HepG2 (cell line): ENCODE data around the gene CMTM8. TPM values are rescaled to one million over a fixed set of nuclear protein-coding genes. Genes with fewer than 3 reads are reported as not detected.
A peak's percentile ranks its signal among the peaks of the same experiment; 100 is the strongest.

Experiments
- CBX5 ChIP-seq: sonication (generic); formaldehyde crosslinking; IDR thresholded peaks from 2 replicates; pipeline ENCODE4 v1.4.0; 2020; ENCODE audit warnings: missing genetic modification reagents, borderline replicate concordance
- ERF ChIP-seq: IDR thresholded peaks from 2 replicates; pipeline ENCODE4 v1.6.1; 2018; ENCODE audit warnings: missing biosample characterization, missing genetic modification reagents
- HOXA3 ChIP-seq: sonication (generic); formaldehyde crosslinking; IDR thresholded peaks from 2 replicates; pipeline ENCODE4 v1.5.0; 2020; ENCODE audit warnings: missing genetic modification reagents
- JUND ChIP-seq: sonication (generic); formaldehyde crosslinking; IDR thresholded peaks from 2 replicates; pipeline ENCODE4 v1.8.0; 2022; ENCODE audit warnings: mild to moderate bottlenecking, missing genetic modification reagents
- KDM5A ChIP-seq: fragments of 200-600 bp; sonication (generic); IDR thresholded peaks from 2 replicates; pipeline ENCODE4 v1.7.0; 2018; ENCODE audit warnings: antibody characterized with exemption, mild to moderate bottlenecking, low read length, borderline replicate concordance
- MEIS1 ChIP-seq: sonication (generic); formaldehyde crosslinking; IDR thresholded peaks from 2 replicates; pipeline ENCODE4 v1.9.0; 2021; ENCODE audit warnings: mild to moderate bottlenecking, missing genetic modification reagents, moderate library complexity, borderline replicate concordance
- MXD4 ChIP-seq: IDR thresholded peaks from 2 replicates; pipeline ENCODE4 v1.6.1; 2016; ENCODE audit warnings: mild to moderate bottlenecking, missing biosample characterization, missing genetic modification reagents
- RCOR2 ChIP-seq: IDR thresholded peaks from 2 replicates; pipeline ENCODE4 v1.6.1; 2016; ENCODE audit warnings: missing biosample characterization, missing genetic modification reagents
- SMARCC2 ChIP-seq: fragments of 450-650 bp; IDR thresholded peaks from 2 replicates; pipeline ENCODE4 v1.6.1; 2017; ENCODE audit warnings: antibody characterized with exemption, mild to moderate bottlenecking
- TSC22D2 ChIP-seq: sonication (generic); formaldehyde crosslinking; IDR thresholded peaks from 2 replicates; pipeline ENCODE4 v1.5.1; 2020; ENCODE audit warnings: missing genetic modification reagents, mild to moderate bottlenecking, borderline replicate concordance
- ZBTB20 ChIP-seq: sonication (generic); formaldehyde crosslinking; IDR thresholded peaks from 2 replicates; pipeline ENCODE4 v1.8.1; 2023; ENCODE audit warnings: missing genetic modification reagents, low read depth, mild to moderate bottlenecking, borderline replicate concordance
- ZFP62 ChIP-seq: sonication (generic); formaldehyde crosslinking; IDR thresholded peaks from 2 replicates; pipeline ENCODE4 v1.4.0; 2020; ENCODE audit warnings: missing genetic modification reagents
- ZNF232 ChIP-seq: sonication (generic); formaldehyde crosslinking; IDR thresholded peaks from 2 replicates; pipeline ENCODE4 v1.4.0; 2020; ENCODE audit warnings: missing genetic modification reagents, borderline replicate concordance
- ZNF556 ChIP-seq: sonication (generic); formaldehyde crosslinking; IDR thresholded peaks from 2 replicates; pipeline ENCODE4 v1.4.0; 2020; ENCODE audit warnings: mild to moderate bottlenecking, missing genetic modification reagents, borderline replicate concordance
- ZNF644 ChIP-seq: IDR thresholded peaks from 2 replicates; pipeline ENCODE4 v1.6.1; 2016; ENCODE audit warnings: low read depth
- ZNF652 ChIP-seq: IDR thresholded peaks from 2 replicates; pipeline ENCODE4 v1.6.1; 2016; ENCODE audit warnings: low read depth, borderline replicate concordance
- ZNF674 ChIP-seq: sonication (generic); formaldehyde crosslinking; IDR thresholded peaks from 2 replicates; pipeline ENCODE4 v1.5.0; 2020; ENCODE audit warnings: low read depth, mild to moderate bottlenecking, missing genetic modification reagents
- ZNF749 ChIP-seq: sonication (generic); formaldehyde crosslinking; IDR thresholded peaks from 2 replicates; pipeline ENCODE4 v1.8.0; 2022; ENCODE audit warnings: mild to moderate bottlenecking, missing genetic modification reagents, moderate library complexity, borderline replicate concordance
- ZSCAN29 ChIP-seq: sonication (generic); formaldehyde crosslinking; conservative IDR thresholded peaks from 2 replicates; pipeline ENCODE4 v1.4.0; 2020; ENCODE audit warnings: mild to moderate bottlenecking, missing genetic modification reagents
- polyA plus RNA-seq, 8 experiments: library from polyadenylated mRNA; depleted of rRNA in 3 of 8; stranded (reverse) in 7 of 8; unstranded in 1 of 8; fragments of >200 nt; fragmentation: Illumina TruSeq in 4 of 8; extraction: Trizol in 4 of 8; gene quantifications; 2 replicates each; pipeline versions ENCODE4 v1.2.1 to v1.2.3, GENCODE V29; 2011 to 2016; ENCODE audit warnings: low read depth in 4 of 8, missing spikeins in 1 of 8, mixed read lengths in 1 of 8; ENCODE audit not compliant: insufficient read depth in 1 of 8
- total RNA-seq, 5 experiments: library from RNA; depleted of rRNA; stranded (reverse); fragments of >200 nt; fragmentation: Illumina TruSeq; extraction: Trizol; gene quantifications; 2 replicates each; pipeline ENCODE4 v1.2.3, GENCODE V29; 2016; ENCODE audit warnings: low read depth in 1 of 5
- TF ChIP-seq, protein P1 (sequence below): sonication (generic); formaldehyde crosslinking; IDR thresholded peaks from 2 replicates; pipeline ENCODE4 v1.5.0; 2020; ENCODE audit warnings: missing genetic modification reagents
- TF ChIP-seq, protein P2 (sequence below): sonication (generic); formaldehyde crosslinking; conservative IDR thresholded peaks from 2 replicates; pipeline ENCODE4 v1.4.0; 2020; ENCODE audit warnings: missing genetic modification reagents
- TF ChIP-seq, protein P3 (sequence below): sonication (generic); formaldehyde crosslinking; IDR thresholded peaks from 2 replicates; pipeline ENCODE4 v1.5.0; 2020; ENCODE audit warnings: mild to moderate bottlenecking, missing genetic modification reagents, borderline replicate concordance
- TF ChIP-seq, protein P4 (sequence below): sonication (generic); formaldehyde crosslinking; IDR thresholded peaks from 2 replicates; pipeline ENCODE4 v1.4.0; 2020; ENCODE audit warnings: missing genetic modification reagents

Gene CMTM8
- total and polyA plus RNA-seq, 2 of the 13 experiments (the other 11 are each of a cell fraction or from before 2014, with no cell fraction given) = 8.9 to 15.8 TPM

DNA sequence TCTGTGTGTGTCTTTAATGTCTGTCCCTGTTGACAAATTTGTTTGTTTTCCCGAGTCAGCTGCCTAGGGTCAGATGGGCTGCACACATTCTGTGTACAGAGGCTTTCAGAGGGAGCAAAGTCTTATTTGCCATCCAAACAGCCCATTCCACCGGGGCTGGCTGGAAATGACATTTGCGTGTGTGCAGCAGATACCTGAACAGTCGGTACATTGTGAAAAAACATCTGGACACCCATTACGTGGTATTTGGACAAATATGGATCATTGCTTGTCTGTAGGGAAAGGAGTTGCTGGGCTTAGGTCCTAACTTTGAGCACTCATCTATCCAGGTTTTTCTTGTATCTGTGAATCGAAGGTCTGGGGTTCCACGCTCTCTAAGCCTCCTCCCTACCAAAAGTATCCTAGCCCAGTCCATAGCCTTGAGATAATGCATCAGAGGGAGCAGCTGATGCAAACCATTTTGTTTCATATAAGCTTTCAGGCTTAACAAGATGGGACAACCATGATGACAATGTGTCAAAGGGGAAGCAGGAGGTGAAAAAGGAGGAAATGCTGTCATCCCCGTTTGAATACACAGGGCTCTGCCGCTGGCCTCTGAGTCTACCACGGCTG is 22.2 kb upstream of the CMTM8 start (continued):
- TF ChIP-seq, protein P1, sequence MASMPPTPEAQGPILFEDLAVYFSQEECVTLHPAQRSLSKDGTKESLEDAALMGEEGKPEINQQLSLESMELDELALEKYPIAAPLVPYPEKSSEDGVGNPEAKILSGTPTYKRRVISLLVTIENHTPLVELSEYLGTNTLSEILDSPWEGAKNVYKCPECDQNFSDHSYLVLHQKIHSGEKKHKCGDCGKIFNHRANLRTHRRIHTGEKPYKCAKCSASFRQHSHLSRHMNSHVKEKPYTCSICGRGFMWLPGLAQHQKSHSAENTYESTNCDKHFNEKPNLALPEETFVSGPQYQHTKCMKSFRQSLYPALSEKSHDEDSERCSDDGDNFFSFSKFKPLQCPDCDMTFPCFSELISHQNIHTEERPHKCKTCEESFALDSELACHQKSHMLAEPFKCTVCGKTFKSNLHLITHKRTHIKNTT (CRISPR knock-in tag) = no peak
- TF ChIP-seq ZNF749 (CRISPR knock-in tag) (peak; percentile 61; the same call in 1 of the 2 replicates), MXD4 (0 out of 2 replicates have a peak, but pooled peaks have one; percentile 70), MEIS1 (CRISPR knock-in tag) (peak; percentile 97), ERF (CRISPR knock-in tag) (peak; percentile 97), TSC22D2 (CRISPR knock-in tag) (peak; percentile 48; the same call in 1 of the 2 replicates), KDM5A (peak; percentile 11; the same call in 1 of the 2 replicates), CBX5 (CRISPR knock-in tag) (peak; percentile 95; the same call in 1 of the 2 replicates), ZBTB20 (CRISPR knock-in tag) (peak; percentile 89; the same call in 1 of the 2 replicates), ZNF556 (CRISPR knock-in tag) (no peak; the same call in 1 of the 2 replicates), ZFP62 (CRISPR knock-in tag) (no peak), SMARCC2 (peak; percentile 86; the same call in 1 of the 2 replicates), HOXA3 (CRISPR knock-in tag) (peak; percentile 86), ZSCAN29 (CRISPR knock-in tag) (peak; percentile 84; the same call in 1 of the 2 replicates), ZNF674 (CRISPR knock-in tag) (no peak), ZNF232 (CRISPR knock-in tag) (peak; percentile 55; the same call in 1 of the 2 replicates), ZNF644 (CRISPR knock-in tag) (peak; percentile 86), JUND (no peak), RCOR2 (CRISPR knock-in tag) (peak; percentile 93), ZNF652 (peak; percentile 49; the same call in 1 of the 2 replicates)
- TF ChIP-seq, protein P2, sequence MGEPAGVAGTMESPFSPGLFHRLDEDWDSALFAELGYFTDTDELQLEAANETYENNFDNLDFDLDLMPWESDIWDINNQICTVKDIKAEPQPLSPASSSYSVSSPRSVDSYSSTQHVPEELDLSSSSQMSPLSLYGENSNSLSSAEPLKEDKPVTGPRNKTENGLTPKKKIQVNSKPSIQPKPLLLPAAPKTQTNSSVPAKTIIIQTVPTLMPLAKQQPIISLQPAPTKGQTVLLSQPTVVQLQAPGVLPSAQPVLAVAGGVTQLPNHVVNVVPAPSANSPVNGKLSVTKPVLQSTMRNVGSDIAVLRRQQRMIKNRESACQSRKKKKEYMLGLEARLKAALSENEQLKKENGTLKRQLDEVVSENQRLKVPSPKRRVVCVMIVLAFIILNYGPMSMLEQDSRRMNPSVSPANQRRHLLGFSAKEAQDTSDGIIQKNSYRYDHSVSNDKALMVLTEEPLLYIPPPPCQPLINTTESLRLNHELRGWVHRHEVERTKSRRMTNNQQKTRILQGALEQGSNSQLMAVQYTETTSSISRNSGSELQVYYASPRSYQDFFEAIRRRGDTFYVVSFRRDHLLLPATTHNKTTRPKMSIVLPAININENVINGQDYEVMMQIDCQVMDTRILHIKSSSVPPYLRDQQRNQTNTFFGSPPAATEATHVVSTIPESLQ = peak; percentile 87; the same call in 1 of the 2 replicates
- TF ChIP-seq, protein P3, sequence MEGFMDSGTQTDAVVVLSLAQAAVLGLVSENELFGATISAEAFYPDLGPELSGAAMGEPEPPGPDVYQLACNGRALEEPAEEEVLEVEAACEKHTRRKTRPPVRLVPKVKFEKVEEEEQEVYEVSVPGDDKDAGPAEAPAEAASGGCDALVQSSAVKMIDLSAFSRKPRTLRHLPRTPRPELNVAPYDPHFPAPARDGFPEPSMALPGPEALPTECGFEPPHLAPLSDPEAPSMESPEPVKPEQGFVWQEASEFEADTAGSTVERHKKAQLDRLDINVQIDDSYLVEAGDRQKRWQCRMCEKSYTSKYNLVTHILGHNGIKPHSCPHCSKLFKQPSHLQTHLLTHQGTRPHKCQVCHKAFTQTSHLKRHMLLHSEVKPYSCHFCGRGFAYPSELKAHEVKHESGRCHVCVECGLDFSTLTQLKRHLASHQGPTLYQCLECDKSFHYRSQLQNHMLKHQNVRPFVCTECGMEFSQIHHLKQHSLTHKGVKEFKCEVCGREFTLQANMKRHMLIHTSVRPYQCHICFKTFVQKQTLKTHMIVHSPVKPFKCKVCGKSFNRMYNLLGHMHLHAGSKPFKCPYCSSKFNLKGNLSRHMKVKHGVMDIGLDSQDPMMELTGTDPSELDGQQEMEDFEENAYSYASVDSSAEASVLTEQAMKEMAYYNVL (CRISPR knock-in tag) = peak; percentile 88; the same call in 1 of the 2 replicates
- TF ChIP-seq, protein P4, sequence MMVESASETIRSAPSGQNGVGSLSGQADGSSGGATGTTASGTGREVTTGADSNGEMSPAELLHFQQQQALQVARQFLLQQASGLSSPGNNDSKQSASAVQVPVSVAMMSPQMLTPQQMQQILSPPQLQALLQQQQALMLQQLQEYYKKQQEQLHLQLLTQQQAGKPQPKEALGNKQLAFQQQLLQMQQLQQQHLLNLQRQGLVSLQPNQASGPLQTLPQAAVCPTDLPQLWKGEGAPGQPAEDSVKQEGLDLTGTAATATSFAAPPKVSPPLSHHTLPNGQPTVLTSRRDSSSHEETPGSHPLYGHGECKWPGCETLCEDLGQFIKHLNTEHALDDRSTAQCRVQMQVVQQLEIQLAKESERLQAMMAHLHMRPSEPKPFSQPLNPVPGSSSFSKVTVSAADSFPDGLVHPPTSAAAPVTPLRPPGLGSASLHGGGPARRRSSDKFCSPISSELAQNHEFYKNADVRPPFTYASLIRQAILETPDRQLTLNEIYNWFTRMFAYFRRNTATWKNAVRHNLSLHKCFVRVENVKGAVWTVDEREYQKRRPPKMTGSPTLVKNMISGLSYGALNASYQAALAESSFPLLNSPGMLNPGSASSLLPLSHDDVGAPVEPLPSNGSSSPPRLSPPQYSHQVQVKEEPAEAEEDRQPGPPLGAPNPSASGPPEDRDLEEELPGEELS (CRISPR knock-in tag) = peak; percentile 100
